ENCODE results near the gene OPN1SW.
A peak's percentile ranks its signal among the peaks of the same experiment; 100 is the strongest.

Gene OPN1SW

DNA sequence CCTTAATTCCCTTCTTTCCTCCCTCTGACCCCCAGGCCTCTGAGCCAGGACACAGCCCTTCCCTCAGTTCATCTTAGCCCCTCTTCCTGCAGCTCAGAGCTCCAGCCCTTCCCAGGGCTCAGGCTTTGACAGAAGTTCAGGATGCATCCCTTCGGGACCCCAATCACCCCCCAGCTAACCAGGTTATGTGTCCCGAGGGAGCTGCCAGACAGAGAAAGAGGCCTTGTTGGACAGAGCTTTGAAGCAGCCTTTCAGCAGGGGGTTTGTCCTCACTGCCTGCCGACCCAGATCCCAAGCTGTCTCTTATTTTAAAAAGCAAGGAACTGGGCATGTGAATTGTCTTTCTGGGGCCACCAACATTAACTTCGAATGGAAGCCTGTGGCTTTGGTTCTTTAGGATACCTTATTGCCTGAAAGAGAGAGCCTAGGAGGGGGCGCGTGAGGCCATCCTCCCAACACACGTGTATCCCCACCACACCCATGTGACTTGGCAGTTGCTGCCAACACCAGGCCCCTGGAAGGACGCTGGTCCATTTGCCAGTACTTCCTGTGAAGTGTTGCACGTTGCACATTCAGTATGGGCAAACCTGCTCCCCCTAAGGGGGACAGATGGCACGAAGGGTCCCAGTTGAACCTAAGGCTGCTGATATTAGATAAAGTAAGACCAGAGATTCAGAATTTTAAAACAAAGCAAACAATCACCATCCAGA, 17.0 kb upstream of the OPN1SW start:
- no peak for DNase-seq (ENCODE audit: low read depth in 3 of 3)

DNA sequence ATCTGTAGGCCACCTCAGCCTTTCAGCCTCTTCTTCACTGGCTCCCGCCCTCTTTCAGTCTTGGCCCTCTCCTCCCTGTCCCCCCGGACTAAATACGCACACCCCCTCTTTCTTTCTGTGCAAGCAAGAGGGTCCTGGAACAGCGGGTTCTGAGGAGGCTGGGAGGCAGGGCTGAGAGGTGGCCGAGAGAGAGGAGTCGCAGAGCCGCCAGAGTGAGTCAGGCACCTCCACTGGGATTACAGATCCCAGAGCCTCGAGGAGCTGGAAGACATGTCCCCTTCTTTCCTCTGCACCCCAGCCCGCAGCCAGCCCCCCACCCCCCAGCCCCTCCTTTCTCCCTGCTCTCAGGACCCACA, 16.4 kb upstream of the OPN1SW start:
- DNase-seq (ENCODE audit: low read depth in 3 of 3) = no peak

DNA sequence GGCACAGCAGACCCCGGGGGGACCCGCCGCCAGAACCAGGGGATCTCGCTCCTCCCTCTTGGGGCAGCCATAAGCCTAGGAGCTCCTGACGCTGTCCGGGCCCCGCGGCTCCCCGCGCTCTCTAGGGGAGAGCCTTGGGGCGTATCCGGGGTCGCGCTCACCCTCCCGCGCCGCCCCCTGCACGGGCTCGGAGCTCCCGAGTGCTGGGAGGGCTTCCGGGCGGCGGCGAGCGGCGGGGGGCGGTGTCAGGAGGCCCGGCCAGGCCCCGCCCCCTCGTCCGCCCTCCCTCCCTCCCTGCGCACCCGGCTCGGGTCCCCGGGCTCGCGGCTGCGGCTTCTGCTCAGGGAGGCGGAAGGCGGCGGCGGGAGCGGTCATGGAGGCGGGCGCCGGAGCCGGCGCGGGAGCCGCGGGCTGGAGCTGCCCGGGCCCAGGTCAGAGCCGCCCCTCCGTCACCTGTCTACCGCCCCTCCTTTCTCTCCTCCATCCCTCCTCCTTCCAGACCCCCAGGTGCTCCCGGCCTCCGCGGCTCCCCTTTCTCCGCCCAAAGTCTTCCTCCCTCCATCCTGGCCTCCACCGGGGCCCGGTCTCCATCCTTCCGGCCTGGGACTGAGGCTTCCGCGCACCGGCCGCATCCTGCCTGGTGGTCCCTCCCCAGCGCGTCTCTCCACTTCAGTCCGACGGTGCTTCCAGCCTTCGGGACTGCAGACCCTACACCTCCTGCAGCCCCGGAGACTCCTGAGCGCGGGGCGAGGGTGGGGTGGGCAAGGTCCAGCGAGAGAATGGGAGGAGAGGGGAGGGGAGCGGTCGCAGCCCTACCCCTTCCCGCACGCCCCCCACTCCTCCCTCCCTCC, 15.8 kb upstream of the OPN1SW start, which contains the start of gene CCDC136:
TSS of gene CCDC136 (plus strand) at position 848 of the 851 bp plus-strand sequence. CDS start 444 bp downstream, outside the sequence.
- peak; percentile 43 to 80 (median 56) for DNase-seq (ENCODE audit: low read depth in 3 of 3)

DNA sequence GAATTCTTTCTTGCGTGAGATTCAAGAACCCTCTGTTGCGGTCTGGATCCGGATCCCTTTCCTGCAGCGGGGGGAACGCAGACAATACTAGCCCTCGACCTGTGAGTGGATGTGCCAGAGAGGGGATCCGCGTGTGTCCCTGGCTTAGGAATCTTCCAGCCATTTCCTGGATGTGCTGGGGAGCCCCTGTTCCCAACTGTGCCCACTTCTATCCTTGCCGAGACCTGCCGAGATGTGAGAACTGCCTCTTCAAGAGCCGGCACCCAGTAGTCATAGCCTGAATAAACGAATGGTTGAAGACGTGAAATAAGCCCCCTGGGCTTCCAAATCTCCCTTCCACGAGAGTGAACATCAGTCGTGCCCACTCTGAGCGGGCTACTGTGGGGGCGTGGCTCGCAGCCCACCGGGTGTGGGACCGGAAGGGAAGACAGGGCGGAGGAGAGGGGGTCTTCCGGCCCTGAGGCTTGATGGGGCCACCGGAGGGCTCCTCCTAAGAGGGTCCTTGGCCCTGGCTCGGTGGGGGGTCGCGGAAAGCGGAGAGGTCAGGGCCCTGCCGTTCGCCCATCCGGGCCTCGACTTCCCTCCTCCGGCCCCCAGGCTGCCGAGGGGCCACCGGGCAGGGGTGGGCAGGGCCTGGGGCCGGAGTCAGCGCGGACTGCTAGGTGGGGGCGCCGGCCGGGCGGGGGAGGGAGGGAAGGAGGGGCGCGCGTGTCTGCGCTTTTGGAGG, 14.9 kb upstream of the OPN1SW start:
- no peak for DNase-seq (ENCODE audit: low read depth in 3 of 3)

DNA sequence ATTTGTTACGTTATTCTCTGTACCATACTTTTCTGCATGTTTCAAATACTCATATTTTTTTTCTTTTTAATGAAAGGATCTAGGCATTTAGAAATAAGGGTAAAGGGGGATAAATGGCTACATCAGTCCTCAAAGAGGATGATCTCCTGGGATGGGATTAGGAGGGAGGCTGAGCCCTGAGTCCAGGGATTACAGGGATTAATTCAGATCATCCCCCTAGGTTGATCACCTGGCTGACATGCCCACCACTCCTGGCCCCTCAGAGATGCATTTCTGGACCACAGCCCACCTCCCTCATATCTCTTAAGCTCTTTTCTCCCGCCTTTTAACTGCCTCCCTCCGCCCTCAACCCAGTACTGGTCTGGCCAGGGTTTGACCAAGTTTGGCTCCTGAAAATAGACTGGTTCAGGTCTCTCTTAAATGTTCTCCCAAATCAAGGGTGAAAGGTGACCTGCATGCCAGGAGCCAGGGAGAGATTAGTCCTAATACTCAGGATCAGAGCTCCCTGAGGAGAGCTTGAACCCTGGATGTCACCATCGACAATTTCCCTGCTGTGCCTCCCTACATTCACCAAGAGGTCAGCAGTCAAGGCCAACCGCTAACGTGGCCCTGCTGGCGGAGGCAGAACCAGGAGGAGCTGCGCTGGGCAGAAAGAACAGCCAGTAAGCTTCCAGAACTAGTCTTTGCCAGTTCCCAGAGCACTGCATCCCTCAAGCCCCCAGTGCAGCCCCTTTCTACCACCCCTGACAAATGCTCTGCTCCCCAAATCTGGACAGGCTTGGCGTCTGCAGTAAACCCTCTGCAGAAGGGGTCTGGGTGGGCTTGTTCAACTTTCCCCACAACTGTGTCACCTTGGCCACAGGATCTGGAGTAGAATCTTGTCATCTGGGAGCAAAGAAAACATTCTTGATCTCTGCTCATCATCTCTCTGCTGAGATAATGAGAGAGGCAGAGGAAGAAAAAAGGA, 13.1 kb upstream of the OPN1SW start:
- DNase-seq (ENCODE audit: low read depth in 3 of 3) = no peak

DNA sequence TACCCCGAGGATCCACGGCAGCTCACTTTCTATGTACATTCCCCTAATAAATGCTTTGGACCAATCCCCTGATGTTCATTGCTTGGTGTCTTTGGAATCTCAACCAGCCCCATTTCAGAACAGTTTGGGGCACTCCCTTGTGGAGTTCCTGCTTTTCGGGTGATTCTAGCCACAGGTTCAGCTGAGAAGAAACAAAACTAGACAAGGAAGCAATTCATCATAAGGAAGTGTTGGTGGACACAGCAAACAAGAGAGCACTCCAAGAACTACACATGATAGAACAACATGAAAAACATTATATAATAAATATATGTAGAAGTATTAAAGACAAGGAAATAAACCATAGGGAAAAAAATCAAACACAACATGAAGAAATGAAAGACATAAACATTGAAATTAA, 10.1 kb upstream of the OPN1SW start:
- no peak for DNase-seq (ENCODE audit: low read depth in 3 of 3)

DNA sequence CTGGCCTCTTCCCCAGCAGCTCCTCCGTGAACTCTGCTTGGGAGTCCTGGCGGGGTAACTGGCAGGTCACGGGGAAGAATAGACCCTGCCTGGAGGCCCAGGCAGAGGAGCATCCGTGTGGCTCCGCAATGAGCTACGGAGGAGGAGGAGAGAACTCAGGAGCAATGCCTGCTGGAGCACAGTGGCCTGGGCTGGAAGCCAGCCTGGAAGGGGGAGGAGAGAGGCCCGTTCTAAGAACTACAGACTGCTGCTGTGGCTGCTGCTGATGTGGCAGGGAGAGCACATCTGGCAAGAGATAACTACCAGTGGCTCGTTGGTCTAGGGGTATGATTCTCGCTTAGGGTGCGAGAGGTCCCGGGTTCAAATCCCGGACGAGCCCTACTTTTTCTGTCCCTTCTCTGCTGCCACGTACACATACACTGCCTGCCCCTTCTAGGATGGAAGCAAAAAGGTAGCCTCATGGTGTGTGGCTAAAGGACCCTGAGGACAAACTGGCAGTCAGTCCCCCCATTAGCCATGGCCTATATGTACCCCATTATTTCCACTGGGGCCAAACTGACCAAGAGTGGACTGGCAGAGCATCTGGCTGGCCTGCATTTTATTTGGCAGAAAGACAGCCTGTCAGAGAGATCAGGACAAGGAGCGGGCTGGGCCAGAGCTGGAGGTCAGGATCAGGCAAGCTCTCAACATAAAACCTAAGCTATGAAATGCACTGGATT, 7.7 kb upstream of the OPN1SW start:
- DNase-seq (ENCODE audit: low read depth in 3 of 3) = peak in 1 of 3 experiments; percentile 9

DNA sequence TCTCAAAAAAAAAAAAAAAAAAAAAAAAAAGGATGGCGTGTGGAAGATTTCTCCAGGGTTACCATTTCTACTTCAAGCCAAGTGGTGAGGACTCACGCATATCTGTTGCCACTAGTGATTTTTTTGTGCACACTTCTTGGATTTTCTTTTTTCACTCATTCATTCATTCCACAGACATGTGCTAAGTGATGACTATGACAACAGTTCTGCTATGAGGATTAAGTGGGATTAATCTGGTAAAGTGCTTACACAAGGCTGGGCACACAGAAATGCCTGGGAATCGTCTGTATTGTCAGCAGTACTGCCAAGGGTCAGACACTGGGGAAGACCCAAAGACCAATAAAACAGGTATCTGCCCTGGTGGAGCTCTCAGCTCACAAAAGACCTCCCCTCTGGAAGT, 6.3 kb upstream of the OPN1SW start:
- no peak for DNase-seq (ENCODE audit: low read depth in 3 of 3)

DNA sequence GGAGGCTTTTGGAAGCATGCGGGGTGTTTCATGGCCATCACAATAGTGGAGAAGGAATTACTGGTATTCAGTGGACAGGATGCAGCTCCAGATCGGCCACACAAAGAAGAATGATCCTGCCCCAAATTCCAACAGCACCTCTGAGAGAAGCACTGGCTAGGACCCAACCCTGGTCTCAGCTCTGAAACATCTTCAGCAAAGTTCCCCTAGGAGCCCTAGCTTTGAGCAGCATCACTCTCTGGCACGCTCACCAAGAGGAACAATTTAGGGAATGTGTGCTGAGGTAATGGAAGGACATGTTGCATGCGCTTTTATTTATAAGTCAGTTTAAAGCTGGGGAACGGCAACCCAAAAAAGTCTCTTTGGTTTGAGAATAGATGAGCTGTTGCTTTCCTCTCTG, 5.5 kb upstream of the OPN1SW start:
- no peak for DNase-seq (ENCODE audit: low read depth in 3 of 3)

DNA sequence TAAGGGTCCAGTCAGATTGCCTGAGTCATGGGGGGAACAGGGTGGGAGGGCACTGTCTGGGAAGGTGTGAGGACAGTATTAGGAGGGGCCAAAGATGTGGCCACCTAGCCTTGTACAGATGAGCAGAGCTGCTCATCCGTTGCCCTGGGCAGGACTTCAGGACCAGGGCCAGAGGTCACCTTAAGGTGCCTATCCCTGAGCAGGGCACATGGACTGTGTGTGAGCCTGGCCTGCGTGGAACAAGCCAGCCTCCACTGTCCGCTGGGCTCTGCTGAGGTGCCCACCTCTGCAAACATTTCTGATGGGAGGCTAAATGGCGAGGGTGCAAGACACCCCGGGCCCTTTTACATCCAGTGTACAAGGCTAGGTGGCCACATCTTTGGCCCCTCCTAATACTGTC, 3.4 kb upstream of the OPN1SW start:
- DNase-seq (ENCODE audit: low read depth in 3 of 3) = no peak

DNA sequence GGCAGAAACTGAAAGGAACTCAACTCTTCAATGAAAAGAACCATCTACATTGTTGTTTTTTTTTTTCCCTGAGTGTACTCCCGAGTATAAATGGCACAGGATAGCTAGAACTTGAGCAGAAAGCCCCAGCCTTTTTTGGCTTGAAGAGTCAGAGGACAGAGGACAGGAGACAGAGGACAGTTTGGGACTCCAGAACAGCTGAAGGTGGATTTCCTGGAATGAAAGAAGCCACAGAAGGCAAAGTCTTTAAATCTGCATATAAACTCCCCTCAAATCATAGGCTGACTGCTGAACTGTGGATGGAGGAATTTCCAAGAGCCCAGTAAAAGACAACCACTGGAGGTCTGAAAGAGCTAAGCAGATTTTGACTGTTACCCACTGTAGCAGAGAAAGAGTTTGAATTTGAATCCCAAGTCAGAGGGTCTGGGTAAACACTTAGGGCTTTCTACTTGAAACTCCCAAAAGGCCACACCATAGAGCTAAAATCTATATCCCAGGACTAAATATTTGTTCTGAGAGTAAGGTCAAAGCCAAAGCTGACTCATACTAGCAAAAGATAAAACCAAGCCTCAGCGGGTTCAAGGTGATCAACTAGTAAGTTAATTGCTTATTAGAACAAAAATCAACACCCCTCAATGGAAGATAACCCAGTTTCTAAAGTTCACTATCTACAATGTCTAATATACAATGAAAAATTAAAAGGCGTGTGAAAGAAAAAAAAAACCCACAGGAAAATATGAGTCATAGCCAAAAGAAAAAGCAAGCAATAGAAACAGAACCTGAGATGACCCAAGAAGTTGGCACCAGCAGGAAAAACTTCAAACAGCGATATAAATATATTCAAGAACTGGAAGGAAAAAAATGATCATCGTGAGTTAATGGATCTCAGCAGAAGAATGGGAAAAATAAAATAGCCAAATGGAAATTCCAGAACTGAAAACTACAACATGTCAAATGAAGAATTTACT, 1.8 kb upstream of the OPN1SW start:
- DNase-seq (ENCODE audit: low read depth in 3 of 3) = no peak

DNA sequence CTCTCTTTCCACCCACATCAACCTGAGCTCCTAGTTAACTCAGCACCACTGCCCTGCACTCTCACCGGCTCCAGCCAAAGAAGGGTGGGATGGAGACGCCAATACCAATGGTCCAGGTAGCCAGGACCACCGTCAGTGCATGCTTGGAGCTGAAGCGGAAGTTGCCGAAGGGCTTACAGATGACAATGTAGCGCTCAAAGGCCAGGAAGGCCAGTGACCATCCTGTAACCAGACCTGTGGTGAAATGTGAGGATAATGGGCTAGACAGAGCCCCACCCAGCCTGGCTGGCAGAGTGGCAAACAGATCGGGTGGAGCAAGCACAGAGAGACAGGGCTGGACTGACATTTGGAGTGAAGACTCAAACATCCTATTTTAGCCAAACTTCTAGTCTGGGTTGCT, 673 bp downstream of the OPN1SW start:
- no peak for DNase-seq (ENCODE audit: low read depth in 3 of 3)

DNA sequence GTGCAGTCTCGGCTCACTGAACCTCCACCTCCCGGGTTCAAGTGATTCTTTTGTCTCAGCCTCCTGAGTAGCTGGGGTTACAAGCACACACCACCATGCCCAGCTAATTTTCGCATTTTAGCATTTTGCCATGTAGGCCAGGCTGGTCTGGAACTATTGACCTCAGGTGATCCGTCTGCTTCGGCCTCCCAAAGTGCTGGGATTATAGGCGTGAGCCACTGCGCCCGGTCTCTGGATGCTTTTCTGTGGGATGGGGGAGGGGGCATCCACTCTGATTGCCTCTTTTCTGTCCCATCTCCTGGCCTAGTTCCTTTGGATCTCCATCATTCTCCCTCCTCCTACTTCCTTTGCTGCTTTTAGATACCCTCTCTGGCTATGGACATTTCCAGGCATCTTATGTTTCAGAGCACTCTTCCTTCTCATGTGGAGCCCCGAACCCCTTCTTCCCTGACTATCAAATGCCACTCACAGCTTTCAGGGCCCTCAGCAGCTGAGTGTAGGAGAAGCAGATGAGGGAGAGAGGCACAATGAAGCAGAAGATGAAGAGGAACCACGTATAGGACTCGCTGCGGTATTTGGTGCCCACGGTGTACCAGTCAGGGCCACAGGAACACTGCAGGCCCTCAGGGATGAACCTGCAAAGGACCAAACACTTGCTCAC, 1.4 kb downstream of the OPN1SW start:
- DNase-seq (ENCODE audit: low read depth in 3 of 3) = no peak

DNA sequence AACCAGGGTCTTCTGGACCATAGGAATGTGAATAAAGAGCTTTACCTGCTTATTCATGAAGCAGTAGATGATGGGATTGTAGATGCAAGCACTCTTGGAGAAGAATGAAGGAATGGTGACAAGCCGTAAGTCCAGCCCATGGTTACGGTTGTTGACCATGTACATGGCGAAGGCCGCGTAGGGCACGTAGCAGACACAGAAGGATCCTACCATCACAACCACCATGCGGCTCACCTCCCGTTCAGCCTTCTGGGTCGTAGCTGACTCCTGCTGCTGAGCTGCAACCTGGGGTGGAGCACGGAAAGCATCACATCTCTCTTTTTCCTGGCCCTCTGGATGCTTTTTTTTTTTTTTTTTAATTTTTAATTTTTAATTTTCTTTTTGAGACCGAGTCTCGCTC, 2.0 kb downstream of the OPN1SW start:
- no peak for DNase-seq (ENCODE audit: low read depth in 3 of 3)

DNA sequence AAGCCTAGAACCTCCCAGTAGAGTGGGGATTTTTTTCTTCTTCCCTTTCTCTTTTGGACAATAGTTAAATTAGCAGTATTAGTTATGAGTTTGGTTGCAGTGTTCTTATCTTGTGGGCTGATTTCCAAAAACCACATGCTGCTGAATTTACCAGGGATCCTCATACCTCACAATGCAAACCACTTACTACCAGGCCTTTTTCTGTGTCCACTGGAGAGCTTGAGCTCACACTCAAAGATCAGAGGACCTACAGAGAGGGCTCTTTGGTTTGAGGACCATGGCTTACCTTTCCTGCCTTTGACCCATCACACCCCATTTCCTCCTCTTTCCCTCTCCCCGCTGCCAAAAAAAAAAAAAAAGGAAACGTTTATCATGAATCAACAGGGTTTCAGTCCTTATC, 5.4 kb downstream of the OPN1SW start:
- no peak for DNase-seq (ENCODE audit: low read depth in 3 of 3)

DNA sequence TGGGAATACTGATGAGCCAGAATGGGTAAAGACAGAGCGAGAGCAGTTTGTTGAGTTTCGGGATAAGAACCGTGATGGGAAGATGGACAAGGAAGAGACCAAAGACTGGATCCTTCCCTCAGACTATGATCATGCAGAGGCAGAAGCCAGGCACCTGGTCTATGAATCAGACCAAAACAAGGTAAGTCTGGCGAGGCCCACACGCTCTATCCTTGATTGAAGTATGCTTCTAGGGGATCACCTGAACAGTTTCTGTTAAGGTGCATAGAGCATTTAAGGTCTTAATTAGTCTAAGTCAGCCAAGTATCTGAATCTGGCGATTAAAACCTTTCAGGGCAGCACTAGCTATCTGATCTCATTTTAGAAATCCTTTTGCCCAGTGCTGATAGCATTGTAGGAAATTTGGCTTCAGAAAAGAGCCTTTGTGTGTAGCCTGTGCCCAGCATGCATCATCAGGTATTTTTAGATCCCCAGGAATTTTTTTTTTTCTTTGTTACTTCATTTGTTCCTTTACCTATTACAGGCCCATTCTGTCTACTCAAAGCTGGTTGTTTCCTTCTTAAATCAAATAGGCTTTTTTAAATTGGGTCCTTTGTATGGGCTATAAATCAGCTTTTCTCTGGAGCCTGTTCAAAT, 8.0 kb downstream of the OPN1SW start:
- DNase-seq (ENCODE audit: low read depth in 3 of 3) = no peak

DNA sequence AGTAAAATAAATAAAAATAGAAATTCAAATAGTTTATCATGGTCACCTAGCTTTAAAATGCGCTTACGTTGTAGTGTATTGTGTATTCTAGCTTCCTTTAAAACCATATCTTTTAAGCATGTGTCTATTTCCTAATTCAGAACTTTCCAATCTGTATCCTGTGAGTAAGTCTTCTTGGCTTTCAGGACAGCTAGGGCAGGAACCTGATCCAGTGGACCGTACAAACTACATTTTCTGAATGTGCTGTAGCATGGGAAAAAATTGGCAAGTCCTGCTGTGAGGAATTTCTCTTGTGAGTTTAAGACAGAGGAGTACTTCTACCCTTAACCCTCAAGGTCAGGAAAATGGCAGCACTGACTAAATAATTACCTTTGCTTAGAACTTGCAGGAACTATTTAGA, 12.1 kb downstream of the OPN1SW start:
- DNase-seq (ENCODE audit: low read depth in 3 of 3) = no peak

DNA sequence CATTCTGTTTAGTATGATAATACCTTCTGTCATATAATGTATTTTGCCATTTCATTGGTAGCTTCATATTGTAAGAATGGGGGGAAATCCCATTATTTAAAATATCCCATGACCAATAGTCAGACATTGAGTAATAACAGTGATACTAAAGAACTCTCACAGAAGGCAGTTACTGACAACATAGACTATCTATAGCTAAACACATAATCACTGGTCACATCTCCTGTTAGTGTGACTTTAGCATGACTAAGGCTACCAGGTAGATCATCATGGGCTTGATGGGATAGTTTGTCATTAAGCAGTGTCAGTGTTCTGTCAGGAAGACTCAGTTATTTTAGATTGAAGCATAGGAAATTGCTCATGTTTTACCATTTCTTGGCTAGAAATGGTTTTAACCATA, 16.4 kb downstream of the OPN1SW start:
- no peak for DNase-seq (ENCODE audit: low read depth in 3 of 3)

DNA sequence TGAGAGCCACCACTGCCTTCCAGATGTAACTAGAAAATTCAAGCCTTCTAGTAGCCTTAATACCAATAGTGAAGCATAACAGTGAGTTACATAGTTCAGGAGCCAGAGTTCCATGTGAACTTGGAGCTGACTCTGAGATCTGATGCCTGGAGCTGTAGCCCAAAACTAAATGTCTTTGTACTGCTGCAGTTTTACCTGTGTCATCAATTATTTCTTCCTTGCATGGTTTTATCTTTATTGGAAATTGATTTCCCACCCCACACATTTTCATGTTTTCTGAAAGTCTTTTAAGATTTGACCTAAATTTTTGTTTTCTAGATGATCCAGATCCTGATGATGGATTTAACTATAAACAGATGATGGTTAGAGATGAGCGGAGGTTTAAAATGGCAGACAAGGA, 17.0 kb downstream of the OPN1SW start:
- no peak for DNase-seq (ENCODE audit: low read depth in 3 of 3)
